Uterus (tissue), 2 donors: ENCODE data around the gene SLC30A7.

Source experiments
- CTCF ChIP-seq, 4 experiments: fragments of 200-600 bp in 2 of 4; fragments of 450-650 bp in 2 of 4; sonication (generic) in 2 of 4; IDR thresholded peaks; one replicate each; pipeline ENCODE4 v1.5.1; 2016 to 2019; ENCODE audit warnings: antibody characterized with exemption in 4 of 4, mild to moderate bottlenecking in 2 of 4, moderate library complexity in 1 of 4
- POLR2A ChIP-seq, 2 donors: fragments of 450-650 bp; IDR thresholded peaks; one replicate each; pipeline ENCODE4 v1.6.1; 2016; ENCODE audit warnings: antibody characterized with exemption in 2 of 2, mild to moderate bottlenecking in 1 of 2, moderate library complexity in 1 of 2

- TF ChIP-seq POLR2A (IDR thresholded peaks at IDR 0.05) (no peak), CTCF (IDR thresholded peaks at IDR 0.05) (no peak)
These were observed 2.2 kb upstream of the SLC30A7 start for GRCh38 chr1:100893718-100894117.
